IPS DF 6.9 (cell line): ENCODE measurements around the gene ARSG.
"Not testable (repeated sequence)": the region's sequence is repeated elsewhere in the genome, so short reads cannot be mapped to it uniquely, and the experiment has no call there.

ENCODE experiments used
- DNase-seq: peaks from one replicate; pipeline ENCODE4 v3.0.0-alpha.2; 2013; ENCODE audit warnings: low read depth, low spot score
- H3K27ac ChIP-seq: one replicate; pipeline ENCODE4 v1.5.1; 2013; ENCODE audit warnings: low read length, control low read depth
- H3K27me3 ChIP-seq: 2 replicates; pipeline ENCODE4 v1.6.1; 2013; ENCODE audit warnings: mild to moderate bottlenecking, low read length; ENCODE audit not compliant: control insufficient read depth, insufficient read depth
- H3K36me3 ChIP-seq: 2 replicates; pipeline ENCODE4 v1.6.1; 2013; ENCODE audit warnings: low read length; ENCODE audit not compliant: control insufficient read depth, insufficient read depth
- H3K4me1 ChIP-seq: 2 replicates; pipeline ENCODE4 v1.6.1; 2013; ENCODE audit warnings: low read length; ENCODE audit not compliant: control insufficient read depth, insufficient read depth
- H3K4me3 ChIP-seq: 2 replicates; pipeline ENCODE4 v1.5.1; 2013; ENCODE audit warnings: mild to moderate bottlenecking, low read length
- H3K9me3 ChIP-seq: 2 replicates; pipeline ENCODE4 v1.6.1; 2013; ENCODE audit warnings: low read length, inconsistent platforms; ENCODE audit not compliant: control insufficient read depth, insufficient read depth
- WGBS: extraction: QIAGEN DNeasy Blood & Tissue Kit; methylation state at CpG from one replicate; pipeline ENCODE4 v1.1.7; 2013; ENCODE audit warnings: mixed read lengths, missing lambda C conversion rate; ENCODE audit not compliant: insufficient read length, insufficient coverage; 5-methylcytosine and 5-hydroxymethylcytosine counted together

The ARSG gene

DNA sequence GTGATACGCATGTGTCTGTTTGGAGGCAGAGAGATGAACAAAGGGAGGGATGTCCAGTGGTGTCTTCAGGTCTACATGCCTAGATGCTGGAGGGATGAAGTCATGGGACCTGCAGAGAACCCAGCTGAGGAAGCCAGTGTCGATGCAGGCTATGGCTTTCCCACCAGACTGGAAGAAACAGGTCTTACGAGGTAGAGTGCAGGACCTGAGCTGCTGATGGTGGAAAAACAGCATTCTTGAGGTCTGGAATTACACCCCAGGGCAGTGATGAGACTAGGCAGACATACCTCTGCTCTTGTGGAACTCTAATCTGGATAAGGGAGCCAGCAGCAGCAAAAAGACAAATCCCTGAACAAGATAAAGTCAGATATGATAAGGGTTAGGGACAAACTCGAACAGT, 37.4 kb downstream of the ARSG start:
- Histone ChIP-seq H3K4me1 (no peaks in the 10 kb centered on the region), H3K27me3 (no peaks in the 10 kb centered on the region), H3K9me3 (no peaks in the 10 kb centered on the region), H3K36me3 (no peaks in the 10 kb centered on the region), H3K4me3 (no peak overlapping the region), H3K27ac (no peak overlapping the region)
- no peak for DNase-seq
- WGBS = no CpG with 5 or more reads among the region's 4 CpGs

- H3K9me3 ChIP-seq = no peaks in the 10 kb centered on the region
Observed at GRCh38 chr17:68329331-68329730, 38.0 kb downstream of the ARSG start.

GRCh38 chr17:68331932-68332331, 40.6 kb downstream of the ARSG start:
- not testable (repeated sequence) for H3K27me3 ChIP-seq, H3K27ac ChIP-seq, H3K36me3 ChIP-seq, DNase-seq, H3K4me1 ChIP-seq, H3K9me3 ChIP-seq, H3K4me3 ChIP-seq
- no CpG with 5 or more reads among the region's 12 CpGs for WGBS

More at GRCh38 chr17:68329331-68329730, 38.0 kb downstream of the ARSG start:
- no CpG with 5 or more reads among the region's 7 CpGs for WGBS
- no peak overlapping the region for H3K27ac ChIP-seq
- DNase-seq = no peak
- no peak overlapping the region for H3K4me3 ChIP-seq
- H3K27me3 ChIP-seq = no peaks in the 10 kb centered on the region
- no peaks in the 10 kb centered on the region for H3K4me1 ChIP-seq
- H3K36me3 ChIP-seq = no peaks in the 10 kb centered on the region

- WGBS = no CpG with 5 or more reads among the region's 9 CpGs
- Histone ChIP-seq H3K27ac (no peak overlapping the region), H3K27me3 (no peaks in the 10 kb centered on the region; the same call in 1 of the 2 replicates), H3K9me3 (no peaks in the 10 kb centered on the region), H3K36me3 (no peaks in the 10 kb centered on the region), H3K4me3 (no peak overlapping the region), H3K4me1 (no peaks in the 10 kb centered on the region)
- DNase-seq = no peak
Observed at GRCh38 chr17:68334393-68334792, 43.1 kb downstream of the ARSG start.

DNA sequence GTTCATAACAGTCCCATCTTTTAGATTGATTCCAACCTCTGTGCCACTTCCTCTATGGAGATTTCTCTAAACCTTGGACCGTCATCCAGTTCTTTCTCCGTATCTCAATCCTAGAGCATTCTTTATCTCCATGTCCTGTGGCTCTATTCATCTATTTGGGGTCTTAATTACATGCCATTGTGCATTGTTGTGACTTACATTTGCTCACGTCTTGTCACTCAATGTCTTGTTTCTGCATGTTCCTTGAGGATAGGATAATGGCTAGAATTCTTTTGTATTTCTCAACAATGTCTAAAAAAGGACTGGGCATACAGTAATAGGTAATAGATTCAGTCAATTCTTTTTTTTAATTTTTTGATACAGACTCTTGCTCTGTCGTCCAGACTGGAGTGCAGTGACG, 50.2 kb downstream of the ARSG start:
- Histone ChIP-seq H3K36me3 (no peaks in the 10 kb centered on the region), H3K27me3 (no peaks in the 10 kb centered on the region; the same call in 1 of the 2 replicates), H3K9me3 (no peaks in the 10 kb centered on the region), H3K4me3 (no peak overlapping the region), H3K27ac (no peak overlapping the region), H3K4me1 (peaks cover under 1% of the 10 kb centered on the region; the same call in 1 of the 2 replicates)
- DNase-seq = no peak
- WGBS = no CpG with 5 or more reads among the region's 5 CpGs

- Histone ChIP-seq H3K36me3 (no peaks in the 10 kb centered on the region), H3K4me1 (peaks cover 2% of the 10 kb centered on the region; the same call in 1 of the 2 replicates), H3K27ac (no peak overlapping the region), H3K27me3 (no peaks in the 10 kb centered on the region), H3K9me3 (no peaks in the 10 kb centered on the region), H3K4me3 (no peak overlapping the region)
- DNase-seq = no peak
- no CpG with 5 or more reads among the region's 5 CpGs for WGBS
Observed at GRCh38 chr17:68343976-68344375, 52.7 kb downstream of the ARSG start.

GRCh38 chr17:68344701-68345136, 53.4 kb downstream of the ARSG start:
- no CpG with 5 or more reads among the region's 4 CpGs for WGBS
- no peaks in the 10 kb centered on the region for H3K36me3 ChIP-seq
- peaks cover 2% of the 10 kb centered on the region; the same call in 1 of the 2 replicates for H3K4me1 ChIP-seq
- no peaks in the 10 kb centered on the region for H3K27me3 ChIP-seq
- DNase-seq = no peak
- H3K27ac ChIP-seq = no peak overlapping the region
- no peak overlapping the region for H3K4me3 ChIP-seq
- H3K9me3 ChIP-seq = no peaks in the 10 kb centered on the region

DNA sequence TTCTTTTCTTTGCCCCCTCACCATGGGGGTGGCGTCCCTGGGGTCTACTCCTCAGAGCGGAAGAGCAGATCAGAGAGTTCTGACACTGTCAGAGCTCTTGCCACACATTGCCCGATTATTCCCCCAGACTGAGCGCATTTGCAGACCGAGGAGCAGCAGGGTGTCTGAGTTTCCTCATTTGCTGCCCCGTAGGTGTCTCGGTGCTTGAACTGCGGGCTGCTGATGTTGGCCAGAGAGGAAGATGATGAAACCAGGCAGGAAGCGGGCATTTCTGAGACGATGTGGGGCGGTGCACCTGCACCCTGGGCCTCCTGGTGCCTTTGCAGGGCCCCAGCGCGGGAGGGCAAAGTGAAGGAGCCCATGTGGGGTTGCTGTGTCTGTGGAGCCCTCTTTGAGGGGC, 55.2 kb downstream of the ARSG start:
- H3K36me3 ChIP-seq = no peaks in the 10 kb centered on the region
- no peak for DNase-seq
- no peaks in the 10 kb centered on the region for H3K27me3 ChIP-seq
- no peak overlapping the region for H3K27ac ChIP-seq
- peaks cover 2% of the 10 kb centered on the region; the same call in 1 of the 2 replicates for H3K4me1 ChIP-seq
- H3K9me3 ChIP-seq = no peaks in the 10 kb centered on the region
- no CpG with 5 or more reads among the region's 13 CpGs for WGBS
- H3K4me3 ChIP-seq = no peak overlapping the region

- H3K9me3 ChIP-seq = no peaks in the 10 kb centered on the region
- H3K27me3 ChIP-seq = no peaks in the 10 kb centered on the region
- no peaks in the 10 kb centered on the region for H3K36me3 ChIP-seq
- WGBS = no CpG with 5 or more reads among the region's 6 CpGs
- H3K4me3 ChIP-seq = no peak overlapping the region
- no peak overlapping the region for H3K27ac ChIP-seq
- DNase-seq = no peak
- peaks cover 2% of the 10 kb centered on the region; the same call in 1 of the 2 replicates for H3K4me1 ChIP-seq
Observed at GRCh38 chr17:68347380-68347779, 56.1 kb downstream of the ARSG start.

GRCh38 chr17:68349157-68349556, 57.9 kb downstream of the ARSG start:
- Histone ChIP-seq H3K4me3 (no peak overlapping the region), H3K27ac (no peak overlapping the region)

DNA sequence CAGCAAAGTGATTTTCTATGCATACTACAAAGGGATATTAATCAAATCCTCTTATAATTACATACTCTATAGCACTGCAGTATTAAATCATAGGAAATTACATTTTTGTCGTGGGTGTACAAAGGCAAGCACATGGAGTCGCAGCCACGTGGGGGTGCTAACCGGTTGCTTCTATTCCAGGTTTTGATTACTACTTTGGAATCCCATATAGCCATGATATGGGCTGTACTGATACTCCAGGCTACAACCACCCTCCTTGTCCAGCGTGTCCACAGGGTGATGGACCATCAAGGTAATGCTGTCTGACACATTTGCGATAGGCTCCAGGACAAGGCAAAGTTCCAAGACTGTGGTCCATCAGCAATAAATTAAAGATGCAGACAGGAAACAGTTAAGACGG, 60.1 kb downstream of the ARSG start:
- no peak overlapping the region for H3K4me3 ChIP-seq
- DNase-seq = no peak
- peaks cover 2% of the 10 kb centered on the region; the same call in 1 of the 2 replicates for H3K4me1 ChIP-seq
- H3K36me3 ChIP-seq = no peaks in the 10 kb centered on the region
- H3K27ac ChIP-seq = no peak overlapping the region
- H3K9me3 ChIP-seq = no peaks in the 10 kb centered on the region
- no peaks in the 10 kb centered on the region for H3K27me3 ChIP-seq
- WGBS = no CpG with 5 or more reads among the region's 7 CpGs

More at GRCh38 chr17:68349157-68349556, 57.9 kb downstream of the ARSG start:
- no peaks in the 10 kb centered on the region for H3K36me3 ChIP-seq
- WGBS = no CpG with 5 or more reads among the region's 4 CpGs
- no peaks in the 10 kb centered on the region for H3K27me3 ChIP-seq
- no peak for DNase-seq
- H3K4me1 ChIP-seq = peaks cover 2% of the 10 kb centered on the region; the same call in 1 of the 2 replicates
- H3K9me3 ChIP-seq = no peaks in the 10 kb centered on the region
